Retinal pigment epithelial cell (primary cell): ENCODE measurements around the gene PRKAB1.

Source experiments
- DNase-seq: peaks from one replicate; pipeline ENCODE4 v3.0.0-alpha.2; 2010; ENCODE audit warnings: low read depth
- H3K4me3 ChIP-seq: 2 replicates; pipeline ENCODE4 v1.5.1; 2011; ENCODE audit warnings: mild to moderate bottlenecking, low read length, control low read depth, moderate library complexity
- TF ChIP-seq, protein P1 (sequence below): conservative IDR thresholded peaks from 2 replicates; pipeline ENCODE4 v1.5.1; 2011; ENCODE audit warnings: low read depth, low read length, control low read depth, inconsistent platforms

The PRKAB1 gene

GRCh38 chr12:119711693-119712092 lies 43.8 kb downstream of the PRKAB1 start:
- H3K4me3 ChIP-seq = no peak overlapping the region
- TF ChIP-seq, protein P1, sequence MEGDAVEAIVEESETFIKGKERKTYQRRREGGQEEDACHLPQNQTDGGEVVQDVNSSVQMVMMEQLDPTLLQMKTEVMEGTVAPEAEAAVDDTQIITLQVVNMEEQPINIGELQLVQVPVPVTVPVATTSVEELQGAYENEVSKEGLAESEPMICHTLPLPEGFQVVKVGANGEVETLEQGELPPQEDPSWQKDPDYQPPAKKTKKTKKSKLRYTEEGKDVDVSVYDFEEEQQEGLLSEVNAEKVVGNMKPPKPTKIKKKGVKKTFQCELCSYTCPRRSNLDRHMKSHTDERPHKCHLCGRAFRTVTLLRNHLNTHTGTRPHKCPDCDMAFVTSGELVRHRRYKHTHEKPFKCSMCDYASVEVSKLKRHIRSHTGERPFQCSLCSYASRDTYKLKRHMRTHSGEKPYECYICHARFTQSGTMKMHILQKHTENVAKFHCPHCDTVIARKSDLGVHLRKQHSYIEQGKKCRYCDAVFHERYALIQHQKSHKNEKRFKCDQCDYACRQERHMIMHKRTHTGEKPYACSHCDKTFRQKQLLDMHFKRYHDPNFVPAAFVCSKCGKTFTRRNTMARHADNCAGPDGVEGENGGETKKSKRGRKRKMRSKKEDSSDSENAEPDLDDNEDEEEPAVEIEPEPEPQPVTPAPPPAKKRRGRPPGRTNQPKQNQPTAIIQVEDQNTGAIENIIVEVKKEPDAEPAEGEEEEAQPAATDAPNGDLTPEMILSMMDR = no peak
- no peak for DNase-seq

DNA sequence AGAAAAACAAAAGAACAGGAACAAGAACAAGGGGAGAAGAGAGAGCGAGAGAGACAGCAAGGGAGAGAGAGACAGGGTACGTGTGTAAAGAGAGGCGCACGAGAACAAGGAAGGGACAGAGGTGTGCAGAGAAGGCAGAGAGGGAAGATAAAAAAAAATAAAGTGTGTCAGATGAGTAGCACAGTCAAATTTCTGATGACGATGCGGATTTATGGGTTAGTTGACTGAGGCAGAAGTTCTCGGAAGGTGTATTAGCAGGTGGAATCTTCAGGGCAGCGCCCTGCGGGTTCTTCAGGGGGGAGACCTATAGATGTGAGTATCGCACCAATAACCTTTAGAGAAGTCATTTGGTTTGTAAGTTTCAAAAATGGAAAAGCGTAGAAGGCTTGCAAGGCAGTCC lies 44.8 kb downstream of the PRKAB1 start:
- TF ChIP-seq, protein P1 = no peak
- H3K4me3 ChIP-seq = no peak overlapping the region
- no peak for DNase-seq

DNA sequence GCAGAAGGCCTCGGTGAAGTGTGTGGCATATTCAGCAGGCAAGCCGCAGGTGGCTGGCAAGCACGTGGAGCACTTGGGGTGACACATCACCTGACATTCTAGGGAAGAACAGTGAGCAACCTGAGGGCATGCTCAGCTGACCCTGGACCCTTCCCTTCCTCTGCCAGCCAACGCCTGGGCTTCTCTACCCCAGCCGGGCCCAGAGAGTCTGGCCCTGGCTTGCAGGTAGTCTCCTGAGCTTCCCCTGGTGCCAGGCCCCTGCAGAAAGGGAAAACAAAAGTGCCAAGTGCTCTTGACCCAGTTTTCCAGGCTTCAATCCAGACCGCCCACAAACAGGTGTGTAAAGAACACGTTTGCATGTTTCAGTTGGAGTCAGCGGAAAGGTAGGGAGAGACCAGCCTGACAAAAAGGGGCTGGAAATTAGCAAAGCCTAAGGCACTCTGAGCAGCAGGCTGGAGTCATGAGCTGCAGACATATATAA lies 45.7 kb downstream of the PRKAB1 start:
- no peak overlapping the region for H3K4me3 ChIP-seq
- no peak for DNase-seq
- TF ChIP-seq, protein P1 = no peak

GRCh38 chr12:119714614-119715267 lies 46.8 kb downstream of the PRKAB1 start:
- no peak overlapping the region for H3K4me3 ChIP-seq
- no peak for DNase-seq
- TF ChIP-seq, protein P1 = no peak

GRCh38 chr12:119715268-119715620 lies 47.3 kb downstream of the PRKAB1 start:
- TF ChIP-seq, protein P1 = no peak
- H3K4me3 ChIP-seq = no peak overlapping the region
- no peak for DNase-seq

DNA sequence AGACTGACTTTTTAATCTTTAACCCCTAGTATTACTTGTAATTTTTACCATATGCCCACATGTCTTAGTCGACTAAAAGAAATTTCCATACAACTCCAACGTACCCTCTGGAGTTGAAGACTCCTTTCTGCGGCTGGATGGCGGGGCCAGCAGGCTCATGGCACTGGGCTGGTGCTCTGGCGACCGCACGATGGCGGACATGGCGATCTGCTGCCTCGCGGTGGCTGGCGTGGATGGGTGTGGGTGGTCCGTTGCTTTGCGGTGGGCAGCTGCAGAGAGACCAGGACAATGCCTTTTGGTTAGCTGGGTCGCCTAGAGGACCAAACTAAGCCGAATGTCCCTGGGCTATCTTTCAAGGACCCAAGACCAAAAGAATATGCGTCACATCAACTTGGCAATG lies 50.2 kb downstream of the PRKAB1 start:
- no peak overlapping the region for H3K4me3 ChIP-seq
- no peak for DNase-seq
- TF ChIP-seq, protein P1 = no peak

DNA sequence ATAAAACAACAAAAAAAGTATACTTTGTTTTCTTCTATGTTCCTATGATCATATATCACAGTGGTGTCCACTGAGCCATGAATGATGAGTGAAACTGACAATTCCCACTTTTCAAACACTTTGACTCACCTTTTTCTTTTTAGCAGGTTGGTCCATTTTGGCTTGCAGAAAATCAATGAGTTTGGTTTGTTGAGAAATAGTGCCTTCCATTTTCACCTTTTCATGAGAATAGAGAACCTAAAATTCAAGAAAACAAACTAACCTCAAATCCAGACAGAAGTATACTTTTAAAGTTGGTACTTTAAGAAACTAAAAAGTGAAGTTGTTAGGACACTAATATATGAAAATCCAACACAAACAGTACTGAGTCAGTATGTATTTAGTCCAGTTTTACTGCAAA lies 52.4 kb downstream of the PRKAB1 start:
- no peak overlapping the region for H3K4me3 ChIP-seq
- TF ChIP-seq, protein P1 = no peak
- no peak for DNase-seq
